GM21515 (cell line): Measurements from ENCODE around the gene CLDN3.
"Not testable (repeated sequence)": the region's sequence is repeated elsewhere in the genome, so short reads cannot be mapped to it uniquely, and the experiment has no call there.

Source experiments
- ATAC-seq: cut with Tn5 transposase; IDR thresholded peaks from one replicate; pipeline ENCODE4 v1.9.1; 2021; ENCODE audit not compliant: unreplicated experiment

CLDN3 gene, protein sequence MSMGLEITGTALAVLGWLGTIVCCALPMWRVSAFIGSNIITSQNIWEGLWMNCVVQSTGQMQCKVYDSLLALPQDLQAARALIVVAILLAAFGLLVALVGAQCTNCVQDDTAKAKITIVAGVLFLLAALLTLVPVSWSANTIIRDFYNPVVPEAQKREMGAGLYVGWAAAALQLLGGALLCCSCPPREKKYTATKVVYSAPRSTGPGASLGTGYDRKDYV

DNA sequence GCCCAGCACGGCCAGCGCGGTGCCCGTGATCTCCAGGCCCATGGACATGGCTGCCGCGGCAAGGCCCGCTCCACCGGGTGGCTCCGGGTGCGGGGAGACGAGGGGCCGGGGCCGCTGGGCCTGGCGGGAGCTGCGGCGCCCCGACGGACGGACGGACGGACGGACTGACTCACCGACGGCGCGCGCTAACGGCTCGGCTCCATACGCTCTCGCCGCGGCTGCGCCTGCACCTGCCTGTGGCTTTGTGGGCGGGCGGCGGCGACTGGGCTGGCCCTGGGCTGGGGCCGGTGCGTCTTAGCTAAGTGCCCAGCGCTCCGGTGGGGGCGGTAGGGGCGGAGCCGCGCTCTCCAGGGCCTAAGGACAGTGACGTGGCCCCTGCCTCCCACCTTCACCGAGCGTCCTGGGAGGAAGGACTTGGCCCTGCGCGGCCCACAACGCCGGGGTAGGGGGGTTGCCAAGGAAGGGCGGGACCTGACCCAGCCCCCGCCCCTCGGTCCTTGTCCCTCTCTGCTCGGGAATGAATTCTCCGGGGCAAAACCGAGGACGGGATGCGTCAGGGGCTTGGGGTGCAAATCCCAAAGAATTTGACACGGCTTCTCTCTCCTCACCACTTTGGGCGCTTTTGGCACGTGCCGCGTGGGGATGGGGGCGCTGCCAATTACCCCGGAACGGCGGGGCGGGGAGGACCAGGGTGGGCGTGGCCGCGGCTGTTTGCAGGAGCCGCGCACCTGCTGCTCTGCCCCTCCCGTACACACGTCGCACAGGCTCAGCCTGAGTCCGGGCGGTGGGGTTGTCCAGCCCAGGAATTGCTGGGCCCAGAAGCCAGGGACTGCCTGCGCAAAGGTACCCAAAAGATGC lies at the start of gene CLDN3:
CLDN3 (minus strand) TSS at position 269 of the 858 bp plus-strand sequence; CDS start at position 48, 221 bp downstream.
- no peak for ATAC-seq

DNA sequence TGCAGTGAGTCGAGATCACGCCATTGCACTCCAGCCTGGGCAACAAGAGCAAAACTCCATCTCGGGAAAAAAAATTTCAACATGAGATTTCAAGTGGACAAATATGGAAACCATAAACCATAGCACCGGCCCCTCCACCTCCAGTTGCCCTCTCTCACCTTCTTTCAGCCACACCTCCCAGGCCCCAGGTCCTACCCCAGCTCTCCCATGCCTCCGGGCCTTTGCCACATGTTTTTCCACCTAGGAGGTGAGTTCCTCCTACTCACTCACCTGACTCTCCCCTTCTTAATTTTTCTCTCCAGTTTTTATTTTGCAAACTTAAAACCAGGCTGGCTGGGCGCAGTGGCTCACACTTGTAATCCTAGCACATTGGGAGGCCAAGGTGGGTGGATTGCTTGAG lies 47.1 kb upstream of the CLDN3 start:
- no peak for ATAC-seq

DNA sequence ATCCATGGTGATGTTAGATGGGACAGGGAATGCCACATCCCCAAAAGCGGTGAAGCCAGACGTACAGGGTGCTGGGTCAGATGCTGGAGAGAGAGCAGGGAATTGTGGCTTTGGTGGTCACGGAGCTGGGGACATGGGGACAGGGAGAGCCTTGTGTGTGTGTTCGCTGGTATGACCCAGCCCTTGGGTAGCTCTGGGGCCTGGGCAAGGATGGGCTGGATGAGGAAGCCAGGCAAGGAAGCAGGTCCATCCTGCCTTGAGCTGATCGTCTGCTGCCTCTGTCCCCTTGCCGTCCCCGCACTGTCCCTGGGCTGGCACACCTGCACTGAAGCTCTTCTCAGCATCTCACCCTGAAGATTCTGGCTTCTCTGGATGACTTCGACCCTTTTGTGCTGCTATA lies 45.4 kb upstream of the CLDN3 start:
- ATAC-seq = no peak

DNA sequence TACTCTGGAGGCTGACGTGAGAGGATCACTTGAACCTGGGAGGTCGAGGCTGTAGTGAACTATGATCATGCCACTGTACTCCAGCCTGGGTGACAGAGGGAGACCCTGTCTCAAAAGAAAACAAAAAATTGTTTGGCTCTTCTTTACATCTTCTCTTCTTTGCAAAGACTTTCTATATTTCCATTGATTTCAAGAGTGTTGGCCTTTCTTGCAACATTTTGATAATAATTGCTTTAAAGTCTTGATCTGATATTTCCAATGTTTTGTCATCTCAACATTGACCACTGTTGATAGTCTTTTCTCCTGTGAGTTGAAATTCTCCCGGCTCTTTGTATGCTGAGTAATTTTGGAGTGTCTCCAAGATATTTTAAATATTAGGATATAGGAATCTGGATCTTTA lies 42.9 kb upstream of the CLDN3 start:
- no peak for ATAC-seq

- no peak for ATAC-seq
Measured at GRCh38 chr7:73811760-73812168, 41.7 kb upstream of the CLDN3 start.

DNA sequence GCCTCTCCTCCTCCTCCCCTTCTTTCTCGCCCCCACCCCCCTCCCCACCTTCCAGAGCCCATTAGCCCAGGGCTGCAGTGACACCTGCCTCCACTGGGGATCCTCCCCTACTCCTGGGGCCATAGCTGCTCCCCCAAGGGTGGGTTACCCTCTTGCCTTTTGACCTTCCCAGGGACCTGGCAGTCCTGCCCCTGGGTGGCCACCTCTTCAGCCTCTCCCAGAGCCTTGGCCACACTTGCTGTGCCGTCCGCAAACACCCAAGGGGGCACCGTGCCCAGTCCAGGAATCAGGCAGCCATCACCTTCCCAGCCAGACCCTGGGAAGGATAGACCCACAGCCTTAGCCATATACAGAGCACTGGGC lies 40.9 kb upstream of the CLDN3 start:
- ATAC-seq = no peak

DNA sequence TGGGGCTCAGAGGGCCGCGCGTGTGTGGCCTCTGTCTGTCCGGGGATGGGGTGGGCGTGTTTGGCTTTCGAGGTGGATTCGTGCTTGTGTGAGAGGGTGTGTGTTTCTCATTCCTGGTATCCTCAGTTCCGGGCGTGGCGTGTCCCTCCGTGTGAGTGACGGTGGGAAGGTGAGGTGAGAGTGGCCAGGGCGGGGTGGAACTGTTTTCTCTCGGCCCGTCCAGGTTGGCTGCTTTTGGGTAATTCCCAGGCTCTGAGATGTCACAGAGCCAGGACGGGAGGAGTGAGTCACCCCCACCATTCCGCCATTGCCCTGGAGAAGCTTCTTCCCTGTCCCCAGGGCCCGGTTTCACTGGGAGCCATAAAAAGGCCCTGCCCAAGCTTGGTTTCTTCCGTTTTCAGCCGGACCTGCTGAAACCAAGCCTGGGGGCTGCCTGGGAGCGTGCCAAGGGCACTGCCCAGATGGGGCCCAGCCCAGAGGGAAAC lies 39.4 kb upstream of the CLDN3 start:
- ATAC-seq = no peak

DNA sequence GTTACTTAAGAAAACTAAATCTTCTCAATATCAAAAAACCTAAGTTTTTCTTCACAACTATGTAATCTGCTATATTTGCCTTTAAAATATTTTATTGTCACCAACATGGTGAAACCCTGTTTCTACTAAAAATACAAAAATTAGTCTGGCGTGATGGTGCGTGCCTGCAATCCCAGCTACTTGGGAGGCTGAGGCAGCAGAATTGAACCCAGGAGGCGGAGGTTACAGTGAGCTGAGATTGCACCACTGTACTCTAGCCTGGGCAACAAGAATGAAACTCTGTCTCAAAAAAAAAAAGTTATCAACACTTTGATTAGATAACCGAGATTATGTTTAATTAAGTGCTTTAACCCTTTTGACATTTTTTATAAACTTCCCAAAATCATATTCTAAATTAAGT lies 32.4 kb upstream of the CLDN3 start:
- ATAC-seq = no peak

- no peak for ATAC-seq
Measured at GRCh38 chr7:73801577-73801976, 31.5 kb upstream of the CLDN3 start.

GRCh38 chr7:73799282-73800141 lies 29.4 kb upstream of the CLDN3 start:
- ATAC-seq = no peak

DNA sequence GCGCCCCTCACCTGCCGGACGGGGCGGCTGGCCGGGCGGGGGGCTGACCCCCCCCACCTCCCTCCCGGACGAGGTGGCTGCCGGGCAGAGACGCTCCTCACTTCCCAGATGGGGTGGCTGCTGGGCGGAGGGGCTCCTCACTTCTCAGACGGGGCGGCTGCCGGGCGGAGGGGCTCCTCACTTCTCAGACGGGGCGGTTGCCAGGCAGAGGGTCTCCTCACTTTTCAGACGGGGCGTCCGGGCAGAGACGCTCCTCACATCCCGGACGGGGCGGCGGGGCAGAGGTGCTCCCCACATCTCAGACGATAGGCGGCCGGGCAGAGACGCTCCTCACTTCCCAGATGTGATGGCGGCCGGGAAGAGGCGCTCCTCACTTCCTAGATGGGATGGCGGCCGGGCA lies 27.1 kb upstream of the CLDN3 start:
- not testable (repeated sequence) for ATAC-seq

- ATAC-seq = not testable (repeated sequence)
Measured at GRCh38 chr7:73796656-73797055, 26.6 kb upstream of the CLDN3 start.

DNA sequence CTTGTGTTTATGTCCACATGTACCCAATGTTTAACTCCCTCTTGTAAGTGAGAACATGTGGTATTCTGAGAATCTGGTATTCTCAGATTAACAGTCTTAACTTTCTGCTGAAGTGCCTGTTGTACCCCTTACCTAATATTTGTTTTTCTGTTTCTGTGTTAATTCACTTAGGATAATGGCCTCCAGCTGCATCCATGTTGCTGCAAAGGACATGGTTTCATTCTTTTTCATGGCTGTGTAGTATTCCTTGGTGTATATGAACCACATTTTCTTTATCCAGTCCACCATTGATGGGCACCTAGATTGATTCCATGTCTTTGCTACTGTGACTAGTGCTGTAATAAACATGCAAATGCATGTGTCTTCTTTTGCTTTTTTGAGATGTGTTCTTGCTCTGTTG lies 25.1 kb upstream of the CLDN3 start:
- not testable (repeated sequence) for ATAC-seq

GRCh38 chr7:73791170-73791690 lies 21.2 kb upstream of the CLDN3 start:
- not testable (repeated sequence) for ATAC-seq

- no peak for ATAC-seq
Measured at GRCh38 chr7:73789051-73789450, 19.0 kb upstream of the CLDN3 start.

- not testable (repeated sequence) for ATAC-seq
Measured at GRCh38 chr7:73787786-73788048, 17.6 kb upstream of the CLDN3 start.

DNA sequence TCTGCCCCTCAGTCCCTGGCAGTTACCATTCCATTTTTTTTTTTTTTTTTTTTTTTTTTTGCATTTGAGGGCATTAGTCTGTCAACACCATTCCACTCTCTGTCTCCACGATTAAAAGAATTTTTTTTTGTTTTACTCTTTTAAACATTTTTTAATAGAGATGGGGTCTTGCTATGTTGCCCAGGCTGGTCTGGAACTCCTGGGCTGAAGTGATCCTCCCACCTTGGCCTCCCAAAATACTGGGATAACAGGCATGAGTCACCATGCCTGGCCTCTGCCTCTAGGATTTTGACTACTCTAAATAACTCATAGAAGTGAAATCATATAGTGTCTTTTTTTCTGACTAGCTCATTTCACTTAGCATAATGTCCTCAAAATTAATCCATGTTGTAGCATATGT lies 16.5 kb upstream of the CLDN3 start:
- no peak for ATAC-seq

DNA sequence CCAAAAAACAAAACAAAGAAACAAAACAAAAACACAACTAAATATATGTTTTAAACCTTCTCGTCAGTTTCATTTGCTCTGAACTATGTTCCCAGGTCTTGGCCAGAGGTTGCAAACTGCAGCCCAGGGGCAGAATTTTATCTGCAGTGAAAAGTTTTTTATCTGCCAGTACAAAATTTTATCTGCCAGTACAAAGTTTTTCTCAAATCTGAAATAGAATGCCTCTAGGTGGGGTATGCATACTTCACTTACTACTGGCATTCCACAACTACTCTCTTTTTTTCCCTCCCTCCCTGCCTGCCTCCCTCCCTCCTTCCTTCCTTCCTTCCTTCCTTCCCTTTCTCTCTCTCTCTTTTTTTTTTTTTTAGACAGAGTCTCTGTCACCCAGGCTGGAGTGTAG lies 9.4 kb upstream of the CLDN3 start:
- no peak for ATAC-seq

DNA sequence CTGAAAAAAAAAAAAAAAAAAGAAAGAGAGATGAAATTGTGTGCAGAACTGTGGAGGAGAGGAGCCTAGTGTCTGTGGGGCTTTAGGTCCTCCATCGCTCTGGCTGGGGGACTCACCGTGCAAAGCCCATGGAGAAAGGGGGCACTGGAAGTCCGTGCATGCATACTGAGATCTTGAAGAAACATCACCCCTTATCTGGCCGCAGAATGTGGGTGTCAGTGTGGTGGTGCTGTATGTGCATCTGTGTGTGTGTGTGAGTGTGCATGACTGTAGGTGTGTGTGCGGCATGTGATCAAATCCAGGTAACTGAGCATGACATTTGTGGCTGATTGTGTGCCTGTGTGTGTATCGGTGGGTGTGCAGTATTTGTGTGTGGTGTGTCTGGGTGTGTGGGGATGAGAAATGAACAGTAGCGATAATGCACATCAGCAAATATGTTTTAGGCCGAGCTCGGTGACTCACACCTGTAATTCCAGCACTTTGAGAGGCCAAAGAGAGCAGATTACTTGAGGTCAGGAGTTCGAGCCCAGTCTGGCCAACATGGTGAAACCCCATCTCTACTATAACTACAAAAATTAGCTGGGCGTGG lies 8.8 kb upstream of the CLDN3 start:
- no peak for ATAC-seq

DNA sequence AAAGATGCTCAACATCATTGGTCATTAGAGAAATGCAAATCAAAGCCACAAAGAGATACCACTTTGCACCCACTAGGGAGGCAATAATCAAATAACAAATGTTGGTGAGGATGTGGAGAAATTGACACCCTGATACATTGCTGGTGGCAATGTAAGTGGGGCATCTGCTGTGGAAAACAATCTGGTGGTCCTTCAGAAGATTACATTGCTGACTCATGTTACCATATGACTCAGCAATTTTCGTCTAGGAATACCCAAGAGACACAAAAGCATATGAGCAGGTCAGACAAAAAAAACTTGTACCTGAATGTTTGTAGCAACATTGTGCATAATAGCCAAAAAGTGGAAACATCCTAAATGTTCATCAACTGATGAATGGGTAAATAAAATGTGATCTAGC lies 4.9 kb upstream of the CLDN3 start:
- no peak for ATAC-seq
